Measurements from ENCODE around the gene TEAD3.

DNA sequence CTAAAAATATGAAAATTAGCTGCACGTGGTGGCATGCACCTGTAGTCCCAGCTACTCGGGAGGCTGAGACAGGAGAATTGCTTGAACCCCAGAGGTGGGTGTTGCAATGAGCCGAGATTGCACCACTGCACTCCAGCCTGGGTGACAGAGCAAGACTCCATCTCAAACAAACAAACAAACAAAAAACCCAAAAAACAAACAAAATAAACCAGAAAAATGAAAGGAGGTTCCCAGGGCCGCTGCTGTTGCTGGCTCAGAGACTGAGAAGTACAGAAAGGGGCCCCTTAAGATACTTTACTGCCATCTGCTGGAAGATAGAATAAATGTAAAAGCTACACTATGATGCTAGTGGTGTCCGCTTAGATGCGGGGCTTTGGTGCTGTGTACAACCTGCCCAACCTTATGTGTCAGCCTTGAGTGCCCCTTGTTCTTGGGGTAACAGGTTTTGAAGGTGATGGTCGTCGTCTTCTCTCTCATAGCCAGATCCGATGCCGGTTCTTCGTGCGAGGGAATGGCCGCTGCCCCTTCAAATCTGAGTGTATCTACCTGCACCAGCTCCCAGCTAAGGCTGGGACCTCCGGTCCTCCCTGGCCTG, 47.5 kb downstream of the TEAD3 start:
- TF ChIP-seq, protein P1, sequence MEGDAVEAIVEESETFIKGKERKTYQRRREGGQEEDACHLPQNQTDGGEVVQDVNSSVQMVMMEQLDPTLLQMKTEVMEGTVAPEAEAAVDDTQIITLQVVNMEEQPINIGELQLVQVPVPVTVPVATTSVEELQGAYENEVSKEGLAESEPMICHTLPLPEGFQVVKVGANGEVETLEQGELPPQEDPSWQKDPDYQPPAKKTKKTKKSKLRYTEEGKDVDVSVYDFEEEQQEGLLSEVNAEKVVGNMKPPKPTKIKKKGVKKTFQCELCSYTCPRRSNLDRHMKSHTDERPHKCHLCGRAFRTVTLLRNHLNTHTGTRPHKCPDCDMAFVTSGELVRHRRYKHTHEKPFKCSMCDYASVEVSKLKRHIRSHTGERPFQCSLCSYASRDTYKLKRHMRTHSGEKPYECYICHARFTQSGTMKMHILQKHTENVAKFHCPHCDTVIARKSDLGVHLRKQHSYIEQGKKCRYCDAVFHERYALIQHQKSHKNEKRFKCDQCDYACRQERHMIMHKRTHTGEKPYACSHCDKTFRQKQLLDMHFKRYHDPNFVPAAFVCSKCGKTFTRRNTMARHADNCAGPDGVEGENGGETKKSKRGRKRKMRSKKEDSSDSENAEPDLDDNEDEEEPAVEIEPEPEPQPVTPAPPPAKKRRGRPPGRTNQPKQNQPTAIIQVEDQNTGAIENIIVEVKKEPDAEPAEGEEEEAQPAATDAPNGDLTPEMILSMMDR (IDR thresholded peaks at IDR 0.05): peak; percentile 68 to 77 (median 70)
- TF ChIP-seq POLR2AphosphoS5 (IDR thresholded peaks at IDR 0.05) (no peak), POLR2A (IDR thresholded peaks at IDR 0.05) (no peak), EP300 (IDR thresholded peaks at IDR 0.05) (no peak)

Data from sigmoid colon (tissue), 4 donors.